OCI-LY7 (cell line): Measurements from ENCODE around the gene AAK1.

Source experiments
- CTCF ChIP-seq: fragments of 200-600 bp; sonication (generic); conservative IDR thresholded peaks from 2 replicates; pipeline ENCODE4 v1.5.1; 2014; ENCODE audit warnings: mild to moderate bottlenecking, antibody characterized with exemption, low read length, moderate library complexity, mixed read lengths
- EZH2phosphoT487 ChIP-seq: fragments of 200-600 bp; sonication (generic); IDR thresholded peaks from 2 replicates; pipeline ENCODE4 v1.6.1; 2018; ENCODE audit warnings: low read depth, borderline replicate concordance, mild to moderate bottlenecking, mixed run types, antibody characterized with exemption, low read length, moderate library complexity, mixed read lengths

DNA sequence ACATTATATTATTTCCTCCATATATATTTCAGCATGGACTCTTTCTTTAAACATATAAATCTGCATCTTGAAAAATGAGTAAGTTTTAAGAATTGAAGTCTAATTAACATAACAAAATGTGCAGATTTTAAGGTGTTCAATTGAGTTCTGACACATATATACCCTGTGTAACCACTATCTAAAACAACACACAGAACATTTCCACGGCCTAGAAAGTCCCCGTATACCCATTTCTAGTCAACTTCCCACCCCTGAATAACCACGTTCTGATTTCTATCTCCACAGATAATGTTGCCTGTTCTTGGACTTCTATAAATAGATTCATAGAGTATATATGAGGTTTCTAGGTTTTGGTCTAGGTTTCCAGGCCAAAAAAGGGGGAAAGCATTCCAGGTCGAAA is 87.5 kb downstream of the AAK1 start:
- TF ChIP-seq CTCF: no peak
- no peak for TF ChIP-seq EZH2phosphoT487
